ENCODE data around the gene CERS3. TPM values are rescaled to one million over a fixed set of nuclear protein-coding genes. Genes with fewer than 3 reads are reported as not detected.

CERS3 gene
- total and polyA plus RNA-seq, 2 of the 4 experiments (the other 2 are of a cell fraction): not detected

GRCh38 chr15:100570275-100570674 is 41.5 kb upstream of the CERS3 start:
- H3K23ac ChIP-seq (ENCODE audit: low read depth, low read length): no peak overlapping the region
- no peak overlapping the region for H4K91ac ChIP-seq (ENCODE audit: insufficient read depth, low read depth, low read length)
- H2AK9ac ChIP-seq (replicated peaks; ENCODE audit: low read depth, low read length, poor library complexity): no peak overlapping the region
- no peak overlapping the region for H3K4me3 ChIP-seq (ENCODE audit: insufficient read depth, low read depth, low read length)
- no CpG with 5 or more reads among the region's 3 CpGs for WGBS, 2 experiments (ENCODE audit: extremely low coverage in 2 of 2, insufficient read length in 1 of 2)
- H3K36me3 ChIP-seq (ENCODE audit: control insufficient read depth, insufficient read depth, low read length): peaks cover 8% of the 10 kb centered on the region
- no peak overlapping the region for H2AFZ ChIP-seq (replicated peaks; ENCODE audit: low read length, poor library complexity)
- intact Hi-C loops (cut with micrococcal nuclease) (no loop called here), dilution Hi-C loops (cut with HindIII; ENCODE audit: low sequenced_read_pairs, unreplicated experiment) (no loop called here), in situ Hi-C loops (cut with MboI; ENCODE audit: low sequenced_read_pairs) (no loop called here)
- TF ChIP-seq, protein P1, sequence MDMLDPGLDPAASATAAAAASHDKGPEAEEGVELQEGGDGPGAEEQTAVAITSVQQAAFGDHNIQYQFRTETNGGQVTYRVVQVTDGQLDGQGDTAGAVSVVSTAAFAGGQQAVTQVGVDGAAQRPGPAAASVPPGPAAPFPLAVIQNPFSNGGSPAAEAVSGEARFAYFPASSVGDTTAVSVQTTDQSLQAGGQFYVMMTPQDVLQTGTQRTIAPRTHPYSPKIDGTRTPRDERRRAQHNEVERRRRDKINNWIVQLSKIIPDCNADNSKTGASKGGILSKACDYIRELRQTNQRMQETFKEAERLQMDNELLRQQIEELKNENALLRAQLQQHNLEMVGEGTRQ (IDR thresholded peaks at IDR 0.05; ENCODE audit: low read depth, low read length): peak; percentile 88
- TF ChIP-seq RCOR1 (IDR thresholded peaks at IDR 0.05; ENCODE audit: insufficient replicate concordance, low read length): no peak
- no peak overlapping the region for H3K9ac ChIP-seq (ENCODE audit: low read depth, low read length)
- H3K27ac ChIP-seq (ENCODE audit: insufficient read depth, low read length): no peak overlapping the region
- no peak overlapping the region for H3K4ac ChIP-seq (ENCODE audit: low read depth, low read length)
- no peak overlapping the region for H4K5ac ChIP-seq (ENCODE audit: low read depth, low read length)
- H3K14ac ChIP-seq (replicated peaks; ENCODE audit: low read depth, low read length): no peak overlapping the region
- no peak overlapping the region for H3K56ac ChIP-seq (ENCODE audit: extremely low read depth, insufficient read depth, low read length)
- H3K9me1 ChIP-seq (ENCODE audit: insufficient read depth, low read length): no peaks in the 10 kb centered on the region
- no peak overlapping the region for H2AK5ac ChIP-seq (ENCODE audit: low read depth, low read length)
- H2BK20ac ChIP-seq (ENCODE audit: low read depth, low read length): no peak overlapping the region
- DNase-seq (peak; percentile 5), ATAC-seq (ENCODE audit: low read depth) (0 out of 2 replicates have a peak, but pooled peaks have one; percentile 27)
- no peak overlapping the region for H2BK5ac ChIP-seq (ENCODE audit: low read depth, low read length, poor library complexity, severe bottlenecking)
- no peaks in the 10 kb centered on the region; a peak in 2 of 4 replicates for H3K79me1 ChIP-seq (ENCODE audit: low read depth in 1 of 2, low read length in 2 of 2)
- no peaks in the 10 kb centered on the region for H4K20me1 ChIP-seq (ENCODE audit: insufficient read depth, low read length)
- no peaks in the 10 kb centered on the region for H3K27me3 ChIP-seq (ENCODE audit: control insufficient read depth, insufficient read depth, low read length)
- no peak overlapping the region for H3K4me2 ChIP-seq (ENCODE audit: low read depth, low read length)
- ChIA-PET CTCF (no interaction called here), POLR2A (ENCODE audit: unreplicated experiment) (no interaction called here)
- no peaks in the 10 kb centered on the region for H3K9me3 ChIP-seq (ENCODE audit: control insufficient read depth, insufficient read depth, low read length)
- 0 out of 2 replicates have a peak, but pooled peaks cover 2% of the 10 kb centered on the region for H3K4me1 ChIP-seq (ENCODE audit: control insufficient read depth, insufficient read depth, low read length)
- no TSS peak for BruUV-seq (replicated peaks)
- no peak overlapping the region for H2BK15ac ChIP-seq (ENCODE audit: low read depth, low read length)
- no peak overlapping the region for H3K18ac ChIP-seq (ENCODE audit: low read depth, low read length)
- H2BK120ac ChIP-seq (ENCODE audit: low read depth, low read length): no peak overlapping the region
- no peak overlapping the region for H4K8ac ChIP-seq (ENCODE audit: low read depth in 2 of 2, low read length in 2 of 2)
